ENCODE results near the gene ARID4A. TPM values are rescaled to one million over a fixed set of nuclear protein-coding genes. Genes with fewer than 3 reads are reported as not detected.
A peak's percentile ranks its signal among the peaks of the same experiment; 100 is the strongest.

ARID4A gene
- total RNA-seq, 1 experiment from 2014 or later = 31.5 TPM

GRCh38 chr14:58395562-58395811 is 97.1 kb downstream of the ARID4A start:
- Histone ChIP-seq H3K4me1 (peaks cover 17% of the 10 kb centered on the region), H3K4me3 (ENCODE audit: low read depth, low read length) (peak overlapping the region; percentile 46), H3K9me3 (no peaks in the 10 kb centered on the region), H3K36me3 (ENCODE audit: control insufficient read depth, insufficient read depth, low read length) (no peaks in the 10 kb centered on the region), H3K27me3 (replicated peaks; ENCODE audit: control insufficient read depth, insufficient read depth, low read length) (no peaks in the 10 kb centered on the region)
- H3K36me3 Mint-ChIP-seq (ENCODE audit: insufficient read depth, unreplicated experiment) = peaks cover 8% of the 10 kb centered on the region
- CTCF ChIA-PET = interaction anchor here (1.2 to 2.0 kb wide), 3 partner anchors 97 to 375 kb away, joined by 3 to 12 read pairs (median 3); partner anchors contain the start of gene ARID4A
- DNase-seq = no peak
- H3K9me3 Mint-ChIP-seq (ENCODE audit: unreplicated experiment) = no peaks in the 10 kb centered on the region
- H3K27ac Mint-ChIP-seq (ENCODE audit: unreplicated experiment) = peak overlapping the region; percentile 95
- no peaks in the 10 kb centered on the region for H3K27me3 Mint-ChIP-seq (ENCODE audit: insufficient read depth, unreplicated experiment)
- intact Hi-C loops (cut with micrococcal nuclease; ENCODE audit: unreplicated experiment) = loop anchor here (1.0 kb wide), 1 partner anchor 97 kb away; the partner anchor contains the start of gene ARID4A
- H3K4me3 Mint-ChIP-seq (ENCODE audit: unreplicated experiment) = peak overlapping the region; percentile 84
- TF ChIP-seq CTCF (IDR thresholded peaks at IDR 0.05; ENCODE audit: insufficient read depth in 1 of 2, low read depth in 1 of 2, low read length in 1 of 2, severe bottlenecking in 1 of 2, unreplicated experiment in 1 of 2) = no peak
- peaks cover 15% of the 10 kb centered on the region for H3K4me1 Mint-ChIP-seq (ENCODE audit: low read depth, unreplicated experiment)
- POLR2A ChIA-PET = interaction anchor here (1.1 to 3.9 kb wide), 3 partner anchors 18 to 97 kb away, joined by 3 to 15 read pairs (median 4); partner anchors contain the start of genes ARID4A, KIAA0586 and TIMM9
- BruUV-seq (replicated peaks) = no TSS peak

- Histone ChIP-seq H3K4me3 (ENCODE audit: low read depth, low read length) (peak within 1 kb of the TSS; percentile 47), H3K36me3 (ENCODE audit: control insufficient read depth, insufficient read depth, low read length) (no peaks in the 10 kb centered on the region), H3K9me3 (no peaks in the 10 kb centered on the region), H3K4me1 (peaks cover 17% of the 10 kb centered on the region), H3K27me3 (replicated peaks; ENCODE audit: control insufficient read depth, insufficient read depth, low read length) (no peaks in the 10 kb centered on the region)
- H3K9me3 Mint-ChIP-seq (ENCODE audit: unreplicated experiment) = no peaks in the 10 kb centered on the region
- ChIA-PET CTCF (interaction anchor here (1.0 to 2.0 kb wide), 4 partner anchors 32 to 375 kb away, joined by 3 to 12 read pairs (median 3); partner anchors contain the start of genes ARID4A and KIAA0586), POLR2A (interaction anchor here (0.5 to 3.9 kb wide), 5 partner anchors 18 to 198 kb away, joined by 3 to 15 read pairs (median 3); partner anchors contain the start of genes ARID4A, KIAA0586 and TIMM9)
- TF ChIP-seq CTCF (IDR thresholded peaks at IDR 0.05; ENCODE audit: insufficient read depth in 1 of 2, low read depth in 1 of 2, low read length in 1 of 2, severe bottlenecking in 1 of 2, unreplicated experiment in 1 of 2) = peak; percentile 32 to 84
- H3K4me1 Mint-ChIP-seq (ENCODE audit: low read depth, unreplicated experiment) = peaks cover 15% of the 10 kb centered on the region
- DNase-seq = peak; percentile 85 to 92
- no peaks in the 10 kb centered on the region for H3K27me3 Mint-ChIP-seq (ENCODE audit: insufficient read depth, unreplicated experiment)
- peak within 1 kb of the TSS; percentile 84 for H3K4me3 Mint-ChIP-seq (ENCODE audit: unreplicated experiment)
- BruUV-seq (replicated peaks) = no TSS peak
- intact Hi-C loops (cut with micrococcal nuclease; ENCODE audit: unreplicated experiment) = loop anchor here (1.0 kb wide), 1 partner anchor 98 kb away; the partner anchor contains the start of gene ARID4A
- H3K36me3 Mint-ChIP-seq (ENCODE audit: insufficient read depth, unreplicated experiment) = peaks cover 8% of the 10 kb centered on the region
- H3K27ac Mint-ChIP-seq (ENCODE audit: unreplicated experiment) = peak within 1 kb of the TSS; percentile 96
These were observed 97.7 kb downstream of the ARID4A start, which contains the start of gene TOMM20L for GRCh38 chr14:58395812-58396788. TOMM20L (plus strand) TSS chr14:58395930; CDS start chr14:58395958, 28 bp downstream.

- H3K27ac Mint-ChIP-seq (ENCODE audit: unreplicated experiment) = peak overlapping the region; percentile 96
- peaks cover 8% of the 10 kb centered on the region for H3K36me3 Mint-ChIP-seq (ENCODE audit: insufficient read depth, unreplicated experiment)
- TF ChIP-seq CTCF (IDR thresholded peaks at IDR 0.05; ENCODE audit: insufficient read depth in 1 of 2, low read depth in 1 of 2, low read length in 1 of 2, severe bottlenecking in 1 of 2, unreplicated experiment in 1 of 2) = no peak
- POLR2A ChIA-PET = interaction anchor here (3.9 kb wide), 1 partner anchor 99 kb away, joined by 15 read pairs; the partner anchor contains the start of gene ARID4A
- Histone ChIP-seq H3K27me3 (replicated peaks; ENCODE audit: control insufficient read depth, insufficient read depth, low read length) (no peaks in the 10 kb centered on the region), H3K36me3 (ENCODE audit: control insufficient read depth, insufficient read depth, low read length) (no peaks in the 10 kb centered on the region), H3K4me3 (ENCODE audit: low read depth, low read length) (no peak overlapping the region), H3K4me1 (peaks cover 17% of the 10 kb centered on the region), H3K9me3 (no peaks in the 10 kb centered on the region)
- peak overlapping the region; percentile 84 for H3K4me3 Mint-ChIP-seq (ENCODE audit: unreplicated experiment)
- no TSS peak for BruUV-seq (replicated peaks)
- intact Hi-C loops (cut with micrococcal nuclease; ENCODE audit: unreplicated experiment) = no loop called here
- H3K4me1 Mint-ChIP-seq (ENCODE audit: low read depth, unreplicated experiment) = peaks cover 15% of the 10 kb centered on the region
- CTCF ChIA-PET = no interaction called here
- no peaks in the 10 kb centered on the region for H3K9me3 Mint-ChIP-seq (ENCODE audit: unreplicated experiment)
- no peak for DNase-seq
- H3K27me3 Mint-ChIP-seq (ENCODE audit: insufficient read depth, unreplicated experiment) = no peaks in the 10 kb centered on the region
These were observed 98.8 kb downstream of the ARID4A start for GRCh38 chr14:58397156-58397555.

Measured in Caco-2 (cell line).